ENCODE measurements around the gene THSD7B.

- no peak for TF ChIP-seq CTCF (IDR thresholded peaks at IDR 0.05)
- no peak for TF ChIP-seq ZFX (IDR thresholded peaks at IDR 0.05; ENCODE audit: borderline replicate concordance)
Measured at GRCh38 chr2:137369106-137369505, 603.8 kb downstream of the THSD7B start.
